Globus pallidus (tissue), 1 donor: ENCODE data around the gene PWP2.
"Not testable (repeated sequence)": the region's sequence is repeated elsewhere in the genome, so short reads cannot be mapped to it uniquely, and the experiment has no call there.

ENCODE experiments used
- DNase-seq: peaks from one replicate; pipeline ENCODE4 v3.0.0-alpha.2; 2015; ENCODE audit warnings: low spot score

PWP2 gene

DNA sequence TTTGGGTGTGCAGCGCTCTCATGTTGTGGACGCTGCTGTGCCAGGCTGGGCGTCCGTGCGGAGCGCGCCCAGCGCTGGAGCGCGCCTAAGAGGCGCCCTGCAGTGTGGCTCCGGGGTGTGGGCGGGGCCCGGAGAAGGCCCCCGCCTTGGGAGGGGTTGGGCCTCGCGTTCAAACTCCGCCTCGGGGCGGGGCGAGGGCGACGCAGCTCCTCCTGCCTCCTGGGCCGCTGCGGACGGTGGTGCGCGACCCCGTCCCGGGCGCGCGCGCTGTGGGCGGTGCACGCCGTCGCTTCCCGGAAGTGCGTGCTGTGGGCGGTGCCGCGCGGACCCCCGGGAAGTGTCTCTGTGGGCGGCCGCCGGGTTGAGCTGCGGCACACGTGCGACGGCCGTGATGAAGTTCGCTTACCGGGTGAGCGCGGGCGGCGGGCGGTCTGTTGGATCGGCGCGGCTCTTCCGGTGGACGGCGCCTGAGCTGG is at the start of gene PWP2:
Gene PWP2, plus strand, starts transcription at position 374 of the 476 bp plus-strand sequence. Its CDS starts 18 bp downstream, at position 392.
- DNase-seq, result not testable (repeated sequence)

DNA sequence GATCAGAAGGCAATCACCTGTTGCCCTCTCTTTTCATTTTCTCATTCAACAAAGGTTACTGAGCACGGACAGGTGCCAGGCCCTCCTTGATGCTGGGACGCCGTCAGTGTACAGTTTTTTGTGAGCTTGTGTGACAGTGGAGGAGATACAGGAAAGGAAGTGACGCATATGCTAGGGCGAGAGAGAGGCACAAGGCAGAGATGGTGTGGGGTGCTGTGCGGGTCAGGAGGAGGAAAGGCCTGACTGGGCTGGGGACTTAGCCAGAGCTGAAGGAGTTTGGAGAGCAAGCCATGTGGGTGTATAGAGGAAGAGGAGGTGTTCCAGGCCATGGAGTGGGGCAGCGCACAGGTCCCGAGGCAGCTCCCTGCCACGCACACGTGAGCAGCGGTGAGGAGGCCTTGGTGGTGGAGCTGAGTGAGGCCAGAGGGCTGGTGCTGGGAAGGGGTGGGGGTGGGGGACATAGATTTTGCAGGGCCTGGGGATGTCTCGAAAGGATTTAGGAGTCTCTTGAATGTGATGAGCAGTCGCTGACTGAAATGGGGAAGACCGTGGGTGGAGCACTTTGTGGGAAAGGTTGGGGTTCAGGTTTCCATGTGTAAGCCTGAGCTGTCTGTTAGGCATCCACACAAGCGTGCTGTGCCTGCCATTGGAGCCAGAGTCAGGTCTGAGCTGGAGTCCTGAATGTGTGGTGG is 49.1 kb upstream of the PWP2 start:
- DNase-seq, result no peak

DNA sequence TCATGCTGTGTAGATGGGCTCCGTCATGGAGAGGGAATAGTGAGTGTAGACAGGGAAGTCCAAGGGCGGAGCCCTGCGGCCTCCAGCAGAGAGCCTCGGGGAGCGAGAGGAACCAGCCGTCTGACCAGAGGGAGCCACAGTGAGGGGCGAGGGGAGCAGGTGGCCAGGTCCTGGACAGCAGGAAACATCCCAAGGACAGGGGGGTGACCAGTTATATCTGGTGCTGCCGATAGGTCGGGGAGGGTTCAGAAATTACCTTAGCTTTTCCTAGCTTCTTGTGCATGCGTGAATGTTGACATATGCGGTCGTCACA is 48.6 kb upstream of the PWP2 start:
- no peak for DNase-seq

DNA sequence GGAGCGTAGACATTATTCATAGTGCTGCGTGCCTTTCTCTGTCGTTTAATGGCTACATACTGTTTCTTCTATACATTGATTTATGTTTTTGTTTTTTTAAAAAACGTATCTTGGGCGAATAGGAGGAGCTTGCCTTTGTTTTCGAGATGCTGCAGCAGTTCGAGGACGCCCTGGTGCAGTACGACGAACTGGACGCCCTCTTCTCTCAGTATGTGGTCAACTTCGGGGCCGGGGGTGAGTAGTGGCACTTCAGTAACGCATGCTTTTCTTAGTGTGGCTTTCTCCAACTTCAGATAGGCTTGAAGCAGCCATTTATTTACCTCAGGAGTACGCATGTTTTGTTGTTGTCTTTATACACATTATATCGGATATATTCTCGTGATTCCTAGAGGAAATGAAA is 48.2 kb upstream of the PWP2 start:
- DNase-seq, result no peak

DNA sequence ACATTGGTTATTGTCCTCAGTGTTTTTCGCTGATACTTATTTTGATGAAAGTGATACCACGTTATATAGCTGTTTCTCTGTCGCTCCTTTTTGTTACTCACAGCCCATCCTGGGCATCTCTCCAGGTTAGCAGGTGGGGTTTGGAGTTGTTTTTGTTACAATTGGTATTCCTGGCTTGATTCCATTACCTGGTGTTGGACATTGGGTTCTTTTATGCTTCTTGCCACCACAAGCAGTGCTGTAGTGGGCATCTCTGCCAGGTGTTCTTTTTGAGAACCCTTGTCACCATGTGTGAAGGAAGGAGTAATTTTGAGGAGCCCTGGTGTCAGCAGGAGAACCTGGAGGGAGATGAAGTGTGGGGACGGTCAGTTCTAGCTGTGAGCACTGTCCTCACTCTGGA is 47.5 kb upstream of the PWP2 start:
- DNase-seq, result no peak

DNA sequence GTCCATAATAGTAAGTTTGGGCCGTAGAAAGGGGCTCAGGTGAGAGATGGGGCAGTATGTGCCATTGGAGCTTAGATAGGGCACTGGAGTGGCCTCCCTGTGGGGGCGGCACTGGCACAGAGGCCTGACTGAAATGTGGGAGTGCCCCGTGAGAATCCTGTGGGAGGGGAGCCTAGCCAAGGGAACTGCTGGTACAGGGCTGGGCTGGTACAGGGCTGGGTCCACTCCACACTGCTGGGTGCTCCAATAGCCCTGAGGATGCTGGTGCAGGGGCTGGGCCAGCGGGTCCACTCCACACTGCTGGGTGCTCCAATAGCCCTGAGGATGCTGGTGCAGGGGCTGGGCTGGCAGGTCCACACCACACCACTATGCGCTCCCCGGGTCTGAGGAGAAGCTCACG is 44.8 kb upstream of the PWP2 start:
- no peak for DNase-seq

DNA sequence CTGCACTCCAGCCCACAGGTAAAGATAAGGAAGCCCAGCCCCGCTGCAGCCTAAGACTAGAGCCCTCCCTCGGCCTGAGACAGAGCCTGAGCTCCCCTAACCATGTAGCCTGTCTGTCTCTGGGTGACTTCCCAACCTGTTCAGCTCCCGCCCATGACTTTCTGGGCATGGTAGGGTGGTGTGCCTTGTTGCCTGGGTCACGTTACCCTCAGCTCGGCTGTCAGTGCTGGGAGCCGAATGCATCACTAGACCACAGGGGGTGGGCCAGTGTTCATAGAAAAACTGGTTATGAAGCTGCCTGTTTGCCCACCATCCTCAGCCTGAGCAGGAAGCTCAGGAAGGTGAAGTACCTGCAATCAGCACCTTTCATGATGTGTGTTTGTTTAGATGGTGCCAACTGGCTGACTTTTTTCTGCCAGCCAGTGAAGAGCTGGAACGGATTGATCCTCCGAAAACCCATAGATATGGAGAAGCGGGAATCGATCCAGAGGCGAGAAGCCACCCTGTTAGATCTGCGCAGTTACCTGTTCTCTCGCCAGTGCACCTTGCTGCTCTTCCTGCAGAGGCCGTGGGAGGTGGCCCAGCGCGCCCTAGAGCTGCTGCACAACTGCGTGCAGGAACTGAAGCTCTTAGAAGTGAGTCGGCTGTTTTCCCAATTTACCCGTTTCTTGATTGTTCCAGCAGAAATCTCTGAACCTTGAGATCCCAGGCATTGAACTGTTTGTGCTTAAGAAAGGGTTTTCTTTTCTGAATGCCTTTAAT is 43.9 kb upstream of the PWP2 start:
- DNase-seq, result no peak

DNA sequence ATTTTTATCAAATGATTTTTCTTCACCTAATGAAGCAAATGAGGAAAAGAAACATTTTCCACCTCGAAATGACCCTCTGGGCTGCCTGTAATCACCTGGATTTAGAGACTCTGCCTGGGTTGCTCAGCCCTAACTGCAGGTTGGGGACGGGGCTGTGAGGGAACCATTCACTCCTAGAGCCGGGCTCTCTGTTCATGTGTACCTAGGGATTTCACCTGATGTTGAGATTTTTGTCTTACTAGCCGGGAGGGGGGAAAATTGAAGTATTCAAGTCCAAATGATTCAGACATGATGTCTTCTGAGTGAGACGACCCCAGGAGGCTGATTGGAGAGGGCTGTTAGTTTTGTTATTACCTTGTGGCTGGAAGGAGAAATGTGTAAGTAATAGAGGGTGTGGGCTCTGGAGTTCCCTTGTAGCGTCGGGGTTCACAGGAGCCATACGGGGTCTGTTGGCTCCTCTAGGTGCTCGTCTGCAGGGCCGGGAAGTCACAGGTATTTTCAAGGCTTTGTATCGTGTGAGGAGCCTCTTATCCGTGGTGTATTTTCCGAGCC is 42.3 kb upstream of the PWP2 start:
- DNase-seq, result no peak

DNA sequence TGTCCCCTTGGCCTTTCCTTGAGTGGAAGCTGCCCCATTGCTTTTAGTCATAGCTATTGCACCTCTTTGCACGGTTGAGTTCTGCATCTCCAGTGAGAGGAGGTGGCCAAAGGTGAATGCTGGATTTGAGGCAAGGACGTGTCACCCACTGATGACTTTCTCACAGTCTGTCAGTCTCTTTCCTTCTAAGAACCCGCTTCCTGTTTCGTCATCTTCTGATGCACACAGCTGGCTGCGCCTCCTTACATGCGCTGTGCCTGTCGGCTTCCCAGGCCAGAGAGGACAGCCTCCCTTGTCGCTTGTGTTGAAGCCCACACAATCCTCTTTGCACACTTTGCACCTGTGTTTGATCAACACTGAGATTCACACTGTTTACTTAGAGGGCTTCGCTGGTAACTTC is 41.8 kb upstream of the PWP2 start:
- no peak for DNase-seq

DNA sequence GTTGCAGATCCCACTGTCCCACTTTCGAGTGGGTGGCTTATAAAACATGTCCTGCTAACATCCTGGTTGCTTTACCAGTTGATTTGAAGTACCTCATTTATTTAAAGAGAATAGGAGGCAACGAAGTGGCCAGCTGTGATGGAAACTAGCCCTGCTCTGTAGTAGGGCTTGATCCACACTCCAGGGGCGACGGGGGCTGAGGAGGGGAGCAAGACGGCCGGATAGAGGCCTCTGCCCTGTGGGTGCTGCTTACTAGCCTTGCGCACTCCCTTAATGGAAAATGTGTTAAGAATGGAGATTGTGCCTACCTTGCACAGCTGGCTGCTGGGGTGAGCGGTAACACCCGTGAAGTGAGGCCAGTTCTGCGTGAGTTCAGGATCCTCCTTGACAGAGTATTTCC is 41.1 kb upstream of the PWP2 start:
- DNase-seq, result no peak

DNA sequence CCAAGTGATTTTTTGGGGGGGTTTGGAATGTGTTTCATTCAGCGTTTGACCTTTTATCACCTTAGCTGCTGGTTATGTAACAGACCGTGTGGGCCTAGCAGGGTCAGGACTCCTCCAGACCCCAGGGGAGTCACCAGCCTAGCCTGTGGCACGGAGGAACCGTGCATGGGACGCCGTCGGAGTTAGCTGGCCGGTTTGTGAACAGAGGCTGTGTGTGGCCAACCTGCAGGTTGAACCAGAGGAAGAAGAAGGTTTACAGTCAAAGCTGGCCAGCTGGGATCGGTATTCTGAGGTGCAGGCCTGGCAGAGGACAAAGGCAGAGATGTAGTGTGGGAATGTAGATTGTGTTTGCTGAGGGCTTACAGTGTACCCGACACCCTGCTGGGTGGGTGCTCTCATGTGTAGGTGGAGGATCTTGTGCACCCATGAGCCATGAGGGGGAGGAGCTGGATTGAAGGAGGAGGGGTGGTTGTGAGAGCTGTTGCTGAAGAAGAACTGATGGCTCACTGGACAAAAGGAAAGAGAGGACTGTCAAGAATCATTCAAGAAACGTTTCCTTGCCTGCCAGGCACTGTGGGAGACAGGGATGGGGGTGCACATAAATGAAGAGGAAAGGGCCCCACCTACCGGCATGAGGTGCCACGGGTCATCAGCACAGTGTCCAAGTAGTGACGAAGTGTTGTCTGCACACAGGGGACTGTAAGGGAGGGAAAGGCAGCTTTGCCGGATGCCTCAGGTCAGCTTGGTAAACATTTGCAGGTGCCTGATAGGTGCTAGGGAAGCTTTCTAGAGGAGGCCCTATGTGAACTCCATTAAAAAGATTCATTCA is 40.0 kb upstream of the PWP2 start:
- no peak for DNase-seq

DNA sequence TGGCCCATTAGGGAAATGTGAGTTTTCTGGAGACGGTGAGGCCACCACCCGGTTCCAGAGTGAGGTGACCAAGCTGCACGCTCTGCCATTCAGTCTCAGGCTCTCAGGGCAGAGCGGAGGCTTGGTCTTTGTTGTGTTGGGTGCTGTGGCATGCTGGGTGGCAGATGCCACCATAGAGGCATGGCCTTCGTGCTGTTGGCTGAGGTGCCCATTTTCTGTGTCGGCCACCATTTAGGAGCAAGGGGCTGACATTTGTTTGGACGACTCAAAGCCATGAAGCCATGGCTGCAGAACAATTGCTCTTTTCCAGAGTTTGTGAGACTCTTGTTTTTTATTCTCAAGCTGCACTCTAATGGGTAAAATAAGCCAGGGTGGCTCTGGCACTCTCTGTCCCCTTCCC is 36.8 kb upstream of the PWP2 start:
- no peak for DNase-seq

DNA sequence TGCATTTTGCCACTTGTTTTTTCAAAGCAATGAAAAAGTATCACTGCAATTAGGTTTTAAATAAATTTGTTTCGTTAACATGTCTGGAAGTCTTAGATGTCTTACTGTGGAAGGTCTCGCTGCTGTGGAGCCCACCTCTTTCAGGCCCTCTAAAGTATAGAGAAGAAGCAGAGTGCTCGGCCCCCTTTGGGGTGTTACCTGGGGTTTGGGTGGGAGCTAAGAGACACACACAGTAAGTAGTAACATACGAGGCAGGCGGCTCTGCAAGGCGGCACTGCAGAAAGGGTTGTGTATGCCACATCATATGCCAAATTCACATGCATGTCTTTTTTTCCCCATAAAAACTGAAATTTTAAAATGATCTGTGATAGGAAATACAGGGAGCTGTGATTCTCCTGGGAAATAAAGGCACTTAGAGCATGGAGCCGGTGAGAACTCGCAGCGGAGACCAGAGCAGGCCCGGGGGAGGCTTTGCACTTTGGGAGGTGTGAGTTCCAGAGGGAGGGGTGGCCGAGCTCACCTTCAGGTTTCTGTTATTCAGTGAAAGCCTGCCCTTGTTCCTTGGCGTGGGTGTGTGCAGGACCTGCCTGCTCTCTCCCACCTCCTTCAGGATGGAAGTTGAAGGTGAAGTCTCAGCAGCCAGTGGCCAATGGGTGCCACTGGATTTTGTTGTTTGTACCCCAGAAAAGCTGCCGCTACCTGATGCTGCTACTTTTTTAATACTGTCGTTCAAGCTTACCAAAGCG is 35.7 kb upstream of the PWP2 start:
- no peak for DNase-seq

DNA sequence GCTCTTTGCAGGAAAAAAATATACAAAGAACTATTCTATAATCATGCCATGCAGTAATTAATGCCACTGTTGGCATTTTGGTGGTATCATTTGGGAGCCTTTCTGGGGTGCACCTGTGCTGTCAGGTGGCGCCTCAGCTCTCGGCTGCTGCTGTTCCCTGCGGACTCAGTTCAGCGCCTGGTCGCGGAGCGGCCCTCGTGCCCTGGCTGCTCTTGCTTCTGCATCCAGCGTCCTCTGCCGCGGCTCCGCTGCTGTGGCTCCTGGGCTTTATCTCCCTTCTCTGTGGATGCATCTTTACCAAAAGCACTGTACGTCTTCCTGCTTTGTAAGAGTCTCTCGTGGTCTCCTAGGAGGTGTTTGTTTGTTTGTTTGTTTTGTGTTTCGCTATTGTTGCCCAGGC is 35.1 kb upstream of the PWP2 start:
- DNase-seq, result no peak

DNA sequence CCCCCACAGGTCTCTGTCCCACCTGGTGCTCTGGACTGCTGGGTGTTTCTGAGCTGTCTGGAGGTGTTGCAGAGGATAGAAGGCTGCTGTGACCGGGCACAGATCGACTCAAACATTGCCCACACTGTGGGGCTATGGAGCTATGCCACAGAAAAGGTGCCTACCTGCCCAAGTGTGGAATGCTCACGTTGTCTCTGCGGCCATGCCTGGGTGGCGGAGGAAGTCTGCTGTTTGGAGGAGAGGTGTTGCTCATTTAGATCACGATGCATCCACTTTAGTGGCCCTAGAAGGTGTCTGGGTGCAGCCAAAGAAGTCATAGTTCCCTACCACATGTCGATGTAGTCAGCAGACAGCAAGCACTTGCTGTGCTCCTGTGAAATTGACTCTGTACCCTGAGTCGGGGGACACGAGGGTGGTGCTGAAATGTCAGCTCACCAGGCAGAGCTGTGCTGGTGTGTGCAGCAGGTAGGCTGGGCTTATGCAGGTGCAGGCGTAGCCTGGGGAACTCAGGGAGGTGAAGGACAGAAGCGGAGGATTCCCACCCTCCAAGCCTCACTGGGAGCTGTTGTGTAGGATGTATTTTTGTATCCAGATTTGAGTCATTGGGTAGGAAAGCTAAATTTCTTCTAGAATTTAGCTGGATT is 32.8 kb upstream of the PWP2 start:
- no peak for DNase-seq

DNA sequence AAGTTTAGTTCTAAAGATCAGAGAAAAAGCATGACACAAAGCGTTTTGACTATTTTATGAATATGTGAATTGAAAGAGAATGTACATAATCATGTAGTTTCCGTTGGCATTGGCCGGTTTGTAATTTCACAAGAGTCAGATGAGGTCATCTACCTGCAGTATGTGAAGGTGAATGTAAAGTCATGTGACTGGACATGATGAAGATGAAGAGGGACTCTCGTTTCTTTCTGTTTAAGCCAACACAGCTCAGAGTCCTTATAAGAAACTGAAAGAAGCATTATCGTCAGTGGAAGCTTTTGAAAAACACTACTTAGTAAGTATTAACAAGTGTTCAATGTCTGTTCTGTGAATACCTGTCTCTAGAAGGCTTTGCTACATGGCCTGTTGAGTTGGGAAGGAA is 30.9 kb upstream of the PWP2 start:
- DNase-seq, result no peak

DNA sequence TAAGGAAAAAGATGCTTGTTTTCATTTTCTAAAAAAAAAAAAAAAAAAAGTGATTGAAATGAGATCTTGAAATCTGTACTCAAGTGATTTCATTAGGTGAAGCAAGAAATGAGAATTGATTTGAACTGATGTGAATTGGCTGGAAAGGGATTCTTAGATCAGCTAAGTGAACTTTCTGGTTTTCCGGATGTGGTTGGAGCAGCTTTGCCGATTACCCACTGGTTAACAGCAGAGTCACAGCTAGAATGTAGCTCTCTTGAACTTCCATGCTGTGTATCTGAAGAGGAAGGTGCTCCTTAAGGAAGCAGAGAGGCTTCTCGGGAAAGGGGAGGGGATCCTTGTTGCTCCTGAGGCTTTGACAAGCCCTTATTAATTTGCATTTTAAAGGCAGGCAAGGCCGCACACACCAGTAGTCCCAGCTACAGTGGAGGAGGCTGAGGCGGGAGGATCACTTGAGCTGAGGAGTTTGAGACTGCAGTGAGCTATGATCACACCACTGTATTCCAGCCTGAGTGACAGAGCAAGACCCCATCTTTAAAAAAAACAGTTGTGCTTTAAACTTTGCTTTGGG is 28.7 kb upstream of the PWP2 start:
- DNase-seq, result no peak

DNA sequence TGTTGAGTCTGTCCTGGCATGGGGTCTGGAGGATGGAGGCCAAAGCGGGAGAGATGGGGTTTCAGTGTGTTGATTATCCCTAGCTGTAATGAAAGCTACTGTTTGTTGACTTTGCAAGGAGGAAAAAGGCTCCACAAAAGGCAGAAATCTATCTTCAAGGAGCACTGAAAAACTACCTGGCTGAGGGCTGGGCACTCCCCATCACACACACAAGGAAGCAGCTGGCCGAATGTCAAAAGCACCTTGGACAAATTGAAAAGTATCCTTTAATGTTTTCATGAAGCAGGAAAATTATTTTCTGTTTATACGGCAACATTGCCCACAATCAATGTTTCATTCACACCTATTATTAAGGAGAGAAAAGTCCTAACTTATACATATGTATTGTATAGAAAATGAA is 27.8 kb upstream of the PWP2 start:
- DNase-seq, result no peak

DNA sequence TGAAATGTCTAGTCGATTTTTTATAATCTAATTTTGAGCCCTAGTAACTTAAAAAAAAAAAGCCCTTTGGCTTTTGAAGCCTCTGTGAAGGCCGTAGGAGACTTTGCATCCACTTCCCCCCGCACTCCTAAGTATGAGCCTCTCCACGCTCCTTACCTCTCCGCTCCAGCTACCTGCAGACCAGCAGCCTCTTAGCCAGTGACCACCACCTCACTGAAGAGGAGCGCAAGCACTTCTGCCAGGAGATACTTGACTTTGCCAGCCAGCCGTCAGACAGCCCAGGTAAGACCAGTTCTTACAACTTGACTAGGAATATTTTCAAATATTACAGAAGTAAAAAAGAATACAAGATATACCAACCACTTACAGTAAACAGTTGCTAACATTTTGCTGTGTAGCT is 27.4 kb upstream of the PWP2 start:
- DNase-seq, result no peak

DNA sequence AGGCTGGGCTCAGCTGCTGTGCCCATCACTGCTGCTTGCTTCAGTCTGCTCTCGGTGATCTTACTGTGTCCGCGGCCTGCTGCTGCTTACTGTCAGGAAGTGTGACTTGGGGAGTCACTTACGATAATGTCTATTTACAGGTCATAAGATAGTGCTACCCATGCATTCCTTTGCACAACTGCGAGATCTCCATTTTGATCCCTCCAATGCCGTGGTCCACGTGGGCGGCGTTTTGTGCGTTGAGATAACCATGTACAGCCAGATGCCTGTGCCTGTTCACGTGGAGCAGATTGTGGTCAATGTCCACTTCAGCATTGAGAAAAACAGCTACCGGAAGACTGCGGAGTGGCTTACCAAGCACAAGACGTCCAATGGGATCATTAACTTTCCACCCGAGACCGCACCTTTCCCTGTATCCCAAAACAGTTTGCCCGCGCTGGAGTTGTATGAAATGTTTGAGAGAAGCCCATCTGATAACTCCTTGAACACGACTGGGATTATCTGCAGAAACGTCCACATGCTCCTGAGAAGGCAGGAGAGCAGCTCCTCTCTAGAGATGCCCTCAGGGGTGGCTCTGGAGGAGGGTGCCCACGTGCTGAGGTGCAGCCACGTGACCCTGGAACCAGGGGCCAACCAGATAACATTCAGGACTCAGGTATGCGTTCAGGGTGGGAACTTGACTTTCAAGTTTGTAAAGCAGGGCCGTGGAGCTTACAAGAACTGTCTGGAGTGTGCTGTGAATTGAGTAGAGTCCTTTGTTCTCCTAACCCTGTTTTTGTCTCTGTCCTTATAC is 24.4 kb upstream of the PWP2 start:
- DNase-seq, result no peak
